Calu3 (cell line): ENCODE data around the gene UGGT1. TPM values are rescaled to one million over a fixed set of nuclear protein-coding genes. Genes with fewer than 3 reads are reported as not detected.
"Not testable (repeated sequence)": the region's sequence is repeated elsewhere in the genome, so short reads cannot be mapped to it uniquely, and the experiment has no call there.

Experiments
- BruUV-seq: library from RNA; stranded (reverse); fragments of 400-500 nt; replicated peaks from 2 replicates; lab custom pipeline; 2021; lab: Mats Ljungman, UMichigan
- CTCF ChIA-PET: fragments of 300-600 bp; sonication (Branson Sonifier 250); formaldehyde crosslinking; loops from one replicate; lab custom pipeline; 2022; ENCODE audit warnings: antibody characterized with exemption; lab: Charles Lee
- DNase-seq: peaks from one replicate; pipeline ENCODE4 v3.0.0; 2022
- H3K27ac Mint-ChIP-seq: one replicate; pipeline ENCODE4 v1.8.0; 2022; ENCODE audit warnings: mixed read lengths; ENCODE audit not compliant: unreplicated experiment
- H3K27me3 Mint-ChIP-seq: one replicate; pipeline ENCODE4 v1.8.0; 2022; ENCODE audit warnings: mixed read lengths; ENCODE audit not compliant: unreplicated experiment
- H3K36me3 Mint-ChIP-seq: one replicate; pipeline ENCODE4 v1.8.0; 2022; ENCODE audit warnings: mild to moderate bottlenecking, moderate library complexity, mixed read lengths; ENCODE audit not compliant: insufficient read depth, unreplicated experiment
- H3K4me1 Mint-ChIP-seq: one replicate; pipeline ENCODE4 v1.8.0; 2022; ENCODE audit warnings: mild to moderate bottlenecking, low read depth, mixed read lengths; ENCODE audit not compliant: unreplicated experiment
- H3K4me3 Mint-ChIP-seq: one replicate; pipeline ENCODE4 v1.8.0; 2022; ENCODE audit warnings: mild to moderate bottlenecking, low read depth, moderate library complexity, mixed read lengths; ENCODE audit not compliant: unreplicated experiment
- H3K9me3 Mint-ChIP-seq: one replicate; pipeline ENCODE4 v1.8.0; 2022; ENCODE audit warnings: low read depth, mixed read lengths; ENCODE audit not compliant: unreplicated experiment
- intact Hi-C: fragments of 100-400 bp; cut with micrococcal nuclease; formaldehyde crosslinking; loops from one replicate; pipeline ENCODE4 v1.10.0; 2022; ENCODE audit not compliant: unreplicated experiment
- total RNA-seq: library from RNA; stranded (reverse); gene quantifications from 2 replicates; pipeline ENCODE4 v1.2.3, GENCODE V29; 2022
- TF ChIP-seq, protein P1 (sequence below): fragments of 200-600 bp; IDR thresholded peaks from one replicate; pipeline ENCODE4 v1.8.0; 2022; ENCODE audit warnings: antibody characterized with exemption; ENCODE audit not compliant: unreplicated experiment

UGGT1 gene
- total RNA-seq, 1 experiment from 2014 or later: 71.3 TPM

GRCh38 chr2:128172191-128172590 is 81.2 kb downstream of the UGGT1 start:
- TF ChIP-seq, protein P1, sequence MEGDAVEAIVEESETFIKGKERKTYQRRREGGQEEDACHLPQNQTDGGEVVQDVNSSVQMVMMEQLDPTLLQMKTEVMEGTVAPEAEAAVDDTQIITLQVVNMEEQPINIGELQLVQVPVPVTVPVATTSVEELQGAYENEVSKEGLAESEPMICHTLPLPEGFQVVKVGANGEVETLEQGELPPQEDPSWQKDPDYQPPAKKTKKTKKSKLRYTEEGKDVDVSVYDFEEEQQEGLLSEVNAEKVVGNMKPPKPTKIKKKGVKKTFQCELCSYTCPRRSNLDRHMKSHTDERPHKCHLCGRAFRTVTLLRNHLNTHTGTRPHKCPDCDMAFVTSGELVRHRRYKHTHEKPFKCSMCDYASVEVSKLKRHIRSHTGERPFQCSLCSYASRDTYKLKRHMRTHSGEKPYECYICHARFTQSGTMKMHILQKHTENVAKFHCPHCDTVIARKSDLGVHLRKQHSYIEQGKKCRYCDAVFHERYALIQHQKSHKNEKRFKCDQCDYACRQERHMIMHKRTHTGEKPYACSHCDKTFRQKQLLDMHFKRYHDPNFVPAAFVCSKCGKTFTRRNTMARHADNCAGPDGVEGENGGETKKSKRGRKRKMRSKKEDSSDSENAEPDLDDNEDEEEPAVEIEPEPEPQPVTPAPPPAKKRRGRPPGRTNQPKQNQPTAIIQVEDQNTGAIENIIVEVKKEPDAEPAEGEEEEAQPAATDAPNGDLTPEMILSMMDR: no peak
- H3K4me3 Mint-ChIP-seq: no peak overlapping the region
- intact Hi-C loops: no loop called here
- no peaks in the 10 kb centered on the region for H3K9me3 Mint-ChIP-seq
- peak; percentile 3 for DNase-seq
- CTCF ChIA-PET: interaction anchor here (0.6 kb wide), 1 partner anchor 29 kb away, joined by 3 read pairs; no protein-coding TSS in a partner anchor
- no peak overlapping the region for H3K27ac Mint-ChIP-seq
- no peaks in the 10 kb centered on the region for H3K4me1 Mint-ChIP-seq
- H3K36me3 Mint-ChIP-seq: peaks cover 32% of the 10 kb centered on the region
- no TSS peak for BruUV-seq
- H3K27me3 Mint-ChIP-seq: no peaks in the 10 kb centered on the region

DNA sequence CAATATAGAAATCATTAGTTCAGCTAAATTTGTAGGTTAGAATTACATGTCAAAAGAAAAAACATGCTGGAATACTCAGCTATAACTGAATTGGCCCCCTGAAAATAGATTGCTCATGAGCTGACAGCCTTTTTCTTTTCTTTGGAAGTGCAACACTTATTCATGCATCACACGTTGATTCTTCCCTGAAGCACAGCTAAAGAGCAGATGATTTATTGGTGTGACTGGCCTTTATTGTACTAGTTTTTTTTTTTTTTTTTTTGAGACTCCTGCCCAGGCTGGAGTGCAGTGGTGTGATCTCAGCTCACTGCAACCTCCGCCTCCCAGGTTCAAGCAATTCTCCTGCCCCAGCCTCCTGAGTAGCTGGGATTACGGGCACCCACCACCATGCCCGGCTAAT is 83.1 kb downstream of the UGGT1 start:
- H3K27ac Mint-ChIP-seq, BruUV-seq, DNase-seq, H3K4me1 Mint-ChIP-seq, H3K4me3 Mint-ChIP-seq, H3K27me3 Mint-ChIP-seq, H3K9me3 Mint-ChIP-seq, intact Hi-C loops: not testable (repeated sequence)
- peaks cover 44% of the 10 kb centered on the region for H3K36me3 Mint-ChIP-seq
- CTCF ChIA-PET: interaction anchor here (0.6 kb wide), 1 partner anchor 82 kb away, joined by 4 read pairs; no protein-coding TSS in a partner anchor

- CTCF ChIA-PET: no interaction called here
- Mint-ChIP-seq H3K4me3 (no peak overlapping the region), H3K9me3 (no peaks in the 10 kb centered on the region), H3K27me3 (no peaks in the 10 kb centered on the region), H3K36me3 (peaks cover 42% of the 10 kb centered on the region), H3K27ac (no peak overlapping the region), H3K4me1 (no peaks in the 10 kb centered on the region)
- DNase-seq: no peak
- BruUV-seq: no TSS peak
- intact Hi-C loops: no loop called here
- TF ChIP-seq, protein P1: no peak
Measured at GRCh38 chr2:128177315-128177714, 86.3 kb downstream of the UGGT1 start.

DNA sequence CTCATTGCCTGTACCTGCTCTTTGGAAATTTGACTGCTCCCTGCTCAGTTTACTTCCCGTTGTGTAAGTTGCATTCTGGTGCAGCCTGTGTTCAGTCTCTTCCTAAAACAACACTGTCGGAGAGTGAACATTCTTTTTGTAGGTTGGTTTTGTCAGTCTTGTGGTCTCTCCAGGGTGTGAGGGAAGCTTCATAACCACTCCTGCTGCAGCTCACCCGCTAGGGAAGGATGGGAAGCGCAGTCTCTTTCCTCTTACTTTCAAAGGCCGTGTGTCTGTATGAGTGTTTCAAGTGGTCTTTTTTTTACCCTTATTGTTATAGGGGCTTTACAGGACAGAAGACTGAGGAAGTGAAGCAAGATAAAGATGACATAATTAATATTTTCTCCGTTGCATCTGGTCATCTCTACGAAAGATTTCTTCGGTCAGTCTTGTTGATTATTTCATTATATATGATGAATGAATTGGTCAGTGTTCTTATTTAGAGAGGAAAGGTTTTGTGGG is 87.2 kb downstream of the UGGT1 start:
- CTCF ChIA-PET: no interaction called here
- Mint-ChIP-seq H3K4me1 (no peaks in the 10 kb centered on the region), H3K27ac (no peak overlapping the region), H3K36me3 (peaks cover 45% of the 10 kb centered on the region), H3K4me3 (no peak overlapping the region), H3K27me3 (no peaks in the 10 kb centered on the region), H3K9me3 (no peaks in the 10 kb centered on the region)
- no TSS peak for BruUV-seq
- intact Hi-C loops: no loop called here
- TF ChIP-seq, protein P1: no peak
- no peak for DNase-seq

DNA sequence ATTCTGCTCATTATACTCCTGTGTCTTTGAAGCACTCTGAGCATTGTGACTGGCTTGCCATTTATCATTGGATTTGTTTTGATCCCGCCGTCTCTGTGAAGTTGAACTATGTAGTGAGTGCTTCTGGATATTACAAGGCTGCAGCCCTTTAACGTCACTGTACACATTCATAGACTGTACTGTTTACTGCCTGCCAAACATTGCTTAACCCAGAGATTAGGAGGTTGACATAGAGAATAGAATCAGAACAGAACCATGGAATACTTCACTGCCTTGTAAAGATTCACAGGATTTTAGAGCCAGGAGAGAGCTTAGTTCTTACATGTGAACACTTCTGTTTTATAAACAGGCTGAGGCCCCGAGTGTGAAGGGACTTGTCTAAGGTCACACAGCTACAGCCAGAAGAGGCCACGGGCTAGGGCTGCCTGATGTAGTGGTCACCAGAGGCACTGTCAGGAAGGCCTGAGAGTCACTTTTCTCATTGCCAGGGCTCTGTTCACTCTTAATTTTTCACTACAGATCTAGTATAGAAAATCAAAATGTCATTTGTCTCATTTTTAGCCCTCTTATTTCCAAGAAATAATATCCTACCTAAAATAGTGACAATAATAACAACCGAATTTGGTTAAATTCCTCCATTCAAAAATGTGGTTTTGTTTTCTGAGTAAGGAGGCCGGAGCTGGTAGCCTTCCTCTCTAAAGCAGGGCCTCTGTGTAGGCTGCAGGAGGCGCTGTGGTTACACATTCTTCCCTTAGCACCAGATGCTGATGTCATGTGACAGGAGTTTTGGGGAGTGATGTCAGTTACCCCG is 87.9 kb downstream of the UGGT1 start:
- no peak overlapping the region for H3K27ac Mint-ChIP-seq
- no peak overlapping the region for H3K4me3 Mint-ChIP-seq
- peaks cover 39% of the 10 kb centered on the region for H3K36me3 Mint-ChIP-seq
- H3K27me3 Mint-ChIP-seq: no peaks in the 10 kb centered on the region
- no peaks in the 10 kb centered on the region for H3K4me1 Mint-ChIP-seq
- intact Hi-C loops: no loop called here
- CTCF ChIA-PET: no interaction called here
- no peaks in the 10 kb centered on the region for H3K9me3 Mint-ChIP-seq
- BruUV-seq: no TSS peak
- DNase-seq: peak; percentile 31
- TF ChIP-seq, protein P1: peak; percentile 49
